Cerebellar nuclear complex (tissue), 1 donor: Measurements from ENCODE around the gene KIF4A.
"Not testable (repeated sequence)": the region's sequence is repeated elsewhere in the genome, so short reads cannot be mapped to it uniquely, and the experiment has no call there.

Experiments used
- DNase-seq, 2 experiments: peaks; one replicate each; lab custom pipeline; 2025; lab: John Stamatoyannopoulos, UW

KIF4A gene

GRCh38 chrX:70386235-70386634, 96.3 kb downstream of the KIF4A start:
- no peak for DNase-seq

GRCh38 chrX:70398899-70399298, 109.0 kb downstream of the KIF4A start:
- no peak for DNase-seq

GRCh38 chrX:70400181-70400580, 110.3 kb downstream of the KIF4A start:
- DNase-seq: not testable (repeated sequence)

DNA sequence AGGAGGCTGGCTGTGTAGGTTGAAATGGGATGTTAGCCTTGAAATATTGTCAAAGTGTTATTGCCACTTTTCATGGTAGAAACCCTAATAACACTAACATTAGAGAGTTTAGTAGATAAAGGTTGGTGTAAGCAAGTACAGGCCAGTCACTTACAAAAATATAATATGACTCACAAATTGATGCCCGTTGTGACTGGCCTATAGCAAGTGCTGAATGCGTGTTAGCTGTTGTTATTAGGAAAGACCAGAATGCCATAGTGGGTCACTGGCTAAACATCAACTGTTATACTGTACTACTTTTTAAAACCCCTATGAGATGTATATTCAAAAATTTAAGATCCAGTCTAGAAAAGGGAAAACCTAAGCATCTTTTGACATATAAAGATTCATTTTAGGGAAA, 112.8 kb downstream of the KIF4A start:
- no peak for DNase-seq

GRCh38 chrX:70405003-70405402, 115.1 kb downstream of the KIF4A start:
- no peak for DNase-seq

DNA sequence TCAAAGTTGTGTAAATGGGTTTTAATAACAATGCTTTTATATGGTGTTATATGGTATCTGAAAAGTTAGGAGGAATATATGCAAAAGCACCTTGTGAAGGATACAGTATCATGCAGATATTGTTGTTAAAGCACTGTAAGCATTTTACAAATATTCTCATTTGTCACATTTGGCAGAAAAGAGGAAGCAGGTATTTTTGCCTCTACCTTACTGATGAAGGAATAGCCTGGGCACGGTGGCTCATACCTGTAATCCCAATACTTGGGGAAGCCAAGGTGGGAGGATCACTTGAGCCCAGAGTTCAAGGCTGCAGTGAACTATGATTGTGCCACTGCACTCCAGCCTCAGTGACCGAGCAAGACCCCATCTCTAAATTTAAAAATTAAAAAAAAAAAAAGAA, 121.0 kb downstream of the KIF4A start:
- no peak for DNase-seq

- DNase-seq: no peak
Measured at GRCh38 chrX:70411475-70411874, 121.6 kb downstream of the KIF4A start.

DNA sequence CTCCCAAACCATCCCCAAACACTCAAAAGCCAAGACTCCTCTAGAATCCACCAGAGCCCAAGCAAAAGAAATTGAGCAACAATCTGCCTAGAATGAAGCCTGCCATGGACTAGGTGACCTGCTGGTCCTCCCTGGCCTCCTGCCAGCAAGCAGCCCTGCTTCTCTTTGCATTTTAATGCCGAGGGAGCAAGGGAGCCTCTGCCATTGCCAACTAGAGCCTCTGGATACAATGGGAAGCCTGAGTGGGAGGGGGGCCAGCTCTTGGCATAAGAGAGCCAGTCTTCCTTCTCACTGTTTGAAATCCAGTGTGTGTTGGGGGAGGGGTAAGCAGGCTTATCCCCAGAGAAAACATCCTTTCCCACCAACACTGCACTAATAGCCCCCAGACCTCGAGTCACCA, 131.7 kb downstream of the KIF4A start:
- no peak for DNase-seq

GRCh38 chrX:70422851-70423341, 133.0 kb downstream of the KIF4A start, which contains the start of gene GDPD2:
Gene GDPD2, plus strand, starts transcription at chrX:70423314. Its CDS starts 1,671 bp downstream, at chrX:70424985.
- peak in 1 of 2 experiments; percentile 1 for DNase-seq

DNA sequence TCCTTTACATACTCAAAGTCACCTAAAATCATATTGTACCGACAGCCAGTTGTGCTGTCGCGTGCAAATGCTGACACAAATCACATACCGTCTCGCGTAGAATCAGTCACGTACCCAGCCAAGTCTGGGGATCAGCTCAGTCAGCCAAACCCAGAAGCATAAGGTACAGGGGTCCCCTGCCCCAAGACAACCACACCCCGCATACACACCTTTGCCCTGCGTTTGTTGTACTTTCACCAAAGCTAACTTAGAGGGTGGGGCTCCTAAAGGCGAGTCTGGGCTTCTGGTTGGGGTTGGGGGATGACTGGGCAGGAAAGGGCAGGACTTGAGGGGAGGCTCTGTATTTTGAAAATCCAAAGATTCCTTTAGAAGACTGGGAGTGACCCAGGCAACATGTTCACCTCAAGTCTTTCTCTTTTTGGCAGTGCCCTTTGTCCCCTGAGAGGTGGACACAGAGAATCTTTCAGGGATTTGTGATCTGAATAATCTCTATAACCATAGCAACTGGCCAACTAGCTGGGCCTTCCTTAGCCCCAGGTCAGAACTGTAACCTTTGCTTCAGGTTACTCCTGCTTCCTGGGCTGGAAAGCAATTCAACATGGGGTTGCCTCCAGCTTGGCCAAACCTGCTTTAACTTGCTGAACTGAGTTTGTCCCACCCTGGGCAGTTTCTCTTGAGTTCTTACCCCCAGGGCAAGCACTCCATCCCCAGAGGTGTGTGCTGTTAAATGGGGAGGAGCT, 134.2 kb downstream of the KIF4A start:
- no peak for DNase-seq

- no peak for DNase-seq
Measured at GRCh38 chrX:70424801-70425200, 134.9 kb downstream of the KIF4A start.

GRCh38 chrX:70426286-70427278, 136.7 kb downstream of the KIF4A start:
- DNase-seq: no peak

- DNase-seq: no peak
Measured at GRCh38 chrX:70427365-70427764, 137.5 kb downstream of the KIF4A start.

DNA sequence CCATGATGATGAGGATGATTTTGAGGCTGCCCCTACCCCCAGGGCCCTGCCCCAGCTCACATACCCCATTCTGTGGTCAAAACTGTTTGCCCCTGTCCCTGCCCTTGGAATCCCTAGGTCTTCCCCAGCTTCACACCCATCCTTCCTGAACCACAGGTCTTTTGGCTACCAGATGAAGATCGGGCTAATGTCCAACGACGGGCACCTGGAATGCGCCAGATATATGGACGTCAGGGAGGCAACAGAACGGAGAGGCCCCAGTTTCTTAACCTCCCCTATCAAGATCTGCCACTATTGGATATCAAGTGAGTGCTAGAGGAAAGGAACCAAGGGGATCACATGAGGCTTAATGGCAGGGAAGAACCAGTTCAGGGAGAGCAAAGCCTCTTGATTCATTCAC, 139.9 kb downstream of the KIF4A start:
- no peak for DNase-seq

DNA sequence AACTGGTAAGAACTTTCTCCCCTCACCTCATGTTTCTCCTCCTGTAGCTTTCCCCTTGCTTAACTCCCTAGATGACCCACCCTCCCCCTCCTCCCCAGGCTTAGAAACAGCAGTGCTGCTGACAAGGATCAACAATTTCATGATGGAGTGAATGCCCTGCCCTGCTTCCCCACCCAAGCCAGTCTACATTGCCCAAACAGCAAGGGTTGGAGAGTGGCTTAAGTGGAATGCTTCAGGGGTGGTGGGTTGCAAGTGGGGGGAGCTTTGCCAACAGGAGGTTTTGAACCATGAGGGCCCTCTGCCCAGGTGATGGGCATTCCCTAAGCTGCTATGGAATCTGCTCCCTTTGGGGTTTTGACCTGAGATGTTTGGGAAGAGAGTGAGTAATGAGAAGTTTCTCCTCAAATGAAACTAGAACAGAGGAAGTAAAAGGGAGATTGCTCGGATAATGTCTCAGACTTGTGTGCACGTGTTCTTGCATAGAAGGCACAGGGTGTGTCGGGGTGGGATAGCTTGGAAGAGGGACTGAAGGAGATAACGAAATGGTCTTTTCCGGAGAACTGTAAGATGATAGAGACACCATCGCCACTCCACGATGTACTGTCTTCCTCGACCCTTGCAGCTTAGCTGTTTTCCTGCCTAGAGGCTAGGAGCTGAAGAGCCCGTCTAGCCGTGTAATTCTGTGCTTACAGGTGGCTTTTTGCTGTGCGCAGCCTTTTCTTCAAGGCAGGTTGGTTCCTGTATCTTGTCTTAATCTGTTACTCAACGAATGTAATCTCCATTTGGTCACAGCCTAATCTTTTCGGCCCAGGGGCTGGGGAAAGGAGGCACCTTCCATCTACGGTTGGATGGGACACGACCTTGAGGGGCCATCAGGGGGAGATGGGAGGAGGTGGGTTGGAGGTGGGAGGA, 143.3 kb downstream of the KIF4A start:
- DNase-seq: no peak

DNA sequence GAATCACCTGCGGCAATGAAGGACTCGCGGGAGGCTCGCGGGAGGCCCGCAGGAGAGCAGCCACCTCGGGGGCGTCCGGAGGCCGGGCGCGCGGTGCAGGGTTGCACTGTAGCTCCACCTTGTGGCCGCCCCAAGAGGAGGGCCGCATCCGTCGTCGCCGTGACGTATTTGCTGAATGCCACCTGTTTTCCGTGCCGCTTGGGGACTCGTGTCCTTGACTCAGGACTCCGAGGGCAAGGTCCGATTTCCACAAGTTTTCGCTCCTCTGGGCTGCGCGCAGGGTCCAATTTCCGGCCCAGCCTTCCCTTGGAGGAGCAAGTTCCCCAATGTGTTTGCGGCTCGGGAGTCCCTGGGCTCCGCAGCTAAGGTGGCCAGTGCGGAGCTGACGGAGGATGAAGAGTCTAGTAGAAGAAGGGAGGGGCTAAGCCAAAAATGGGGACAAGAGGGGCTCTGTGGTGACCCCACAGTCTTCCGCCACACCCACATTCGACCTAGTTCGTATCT, 144.0 kb downstream of the KIF4A start:
- peak; percentile 2 to 23 for DNase-seq

DNA sequence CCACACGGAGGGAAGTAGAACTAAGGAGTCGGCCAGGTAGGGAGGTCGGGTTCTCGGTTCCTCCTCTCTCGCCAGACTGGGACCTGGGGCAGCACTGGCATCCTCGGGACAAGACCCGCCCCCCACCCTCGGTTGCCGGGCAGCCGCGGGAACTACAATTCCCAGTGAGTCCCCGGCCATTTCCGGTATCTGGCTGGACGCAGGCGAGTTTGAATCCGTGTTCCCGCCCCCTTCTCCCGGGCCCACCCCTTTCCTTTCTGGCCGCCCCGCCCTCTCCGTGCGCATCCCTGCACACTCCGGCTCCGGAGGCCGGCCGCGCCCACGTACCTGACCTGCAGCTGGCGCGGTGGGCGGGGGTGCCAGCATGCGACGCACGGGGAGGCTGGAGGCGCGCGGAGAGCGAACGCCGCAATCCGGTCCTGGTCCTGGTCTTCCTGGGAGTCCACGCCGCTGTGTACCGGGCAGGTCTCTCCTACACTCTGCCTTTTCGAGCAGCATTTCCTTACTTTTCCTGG, 144.5 kb downstream of the KIF4A start:
- peak; percentile 52 to 70 for DNase-seq

DNA sequence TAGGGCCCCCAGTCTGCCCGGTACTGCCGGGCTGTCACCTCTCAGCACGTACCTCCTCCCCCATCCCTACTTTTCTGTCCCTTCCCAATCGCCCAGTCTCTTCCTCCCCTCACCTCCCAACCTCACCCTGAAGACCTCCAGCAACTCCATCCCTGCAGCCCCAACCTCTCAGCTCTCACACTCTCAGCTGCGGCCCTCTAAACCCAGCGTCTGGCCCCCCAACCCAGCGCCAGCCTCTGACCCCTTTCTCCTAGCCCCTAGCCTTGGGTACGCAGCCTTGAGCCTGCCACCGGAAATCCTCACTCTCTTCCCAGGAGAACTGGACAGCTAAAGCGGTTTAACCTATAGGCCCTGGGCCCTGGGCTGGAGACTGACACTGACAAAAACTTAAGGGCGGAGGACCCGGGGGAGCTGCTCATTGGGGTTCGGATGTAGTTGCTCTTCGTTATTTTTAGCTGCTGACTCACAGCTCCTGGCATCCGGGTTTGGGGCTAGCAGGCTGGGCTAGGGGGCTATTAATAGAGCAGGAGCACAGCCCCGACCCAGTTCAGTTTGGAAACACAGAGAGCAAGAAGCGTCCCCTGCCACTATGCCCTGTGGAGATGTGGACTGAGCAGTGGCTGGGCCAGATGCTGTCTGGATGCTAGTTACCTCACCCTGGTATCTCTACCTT, 145.1 kb downstream of the KIF4A start:
- no peak for DNase-seq

GRCh38 chrX:70436343-70436742, 146.4 kb downstream of the KIF4A start:
- no peak for DNase-seq

DNA sequence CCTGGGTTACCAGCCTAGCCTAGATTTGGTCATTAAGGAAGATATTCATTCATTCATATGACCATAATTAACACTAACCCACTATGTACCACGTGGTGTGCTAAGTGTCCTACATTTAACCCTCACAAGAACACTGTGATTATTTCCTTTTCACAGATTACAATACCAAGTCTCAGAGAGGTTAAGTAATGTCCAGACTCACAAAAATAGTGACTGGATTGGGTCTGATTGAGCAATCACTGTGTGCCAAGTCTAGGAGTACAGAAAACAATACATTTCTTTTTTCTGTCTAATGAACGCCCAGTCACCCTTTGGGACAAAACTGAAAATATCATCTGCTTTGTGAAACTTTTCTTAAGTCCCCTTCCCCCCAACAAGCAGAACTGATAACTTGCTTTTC, 147.1 kb downstream of the KIF4A start:
- DNase-seq: no peak
